GM19328 (cell line): ENCODE measurements around the gene PLA2G6.

Source experiments
- ATAC-seq: cut with Tn5 transposase; IDR thresholded peaks from one replicate; pipeline ENCODE4 v1.9.1; 2021; ENCODE audit warnings: mild to moderate bottlenecking, moderate library complexity; ENCODE audit not compliant: unreplicated experiment

PLA2G6 gene

DNA sequence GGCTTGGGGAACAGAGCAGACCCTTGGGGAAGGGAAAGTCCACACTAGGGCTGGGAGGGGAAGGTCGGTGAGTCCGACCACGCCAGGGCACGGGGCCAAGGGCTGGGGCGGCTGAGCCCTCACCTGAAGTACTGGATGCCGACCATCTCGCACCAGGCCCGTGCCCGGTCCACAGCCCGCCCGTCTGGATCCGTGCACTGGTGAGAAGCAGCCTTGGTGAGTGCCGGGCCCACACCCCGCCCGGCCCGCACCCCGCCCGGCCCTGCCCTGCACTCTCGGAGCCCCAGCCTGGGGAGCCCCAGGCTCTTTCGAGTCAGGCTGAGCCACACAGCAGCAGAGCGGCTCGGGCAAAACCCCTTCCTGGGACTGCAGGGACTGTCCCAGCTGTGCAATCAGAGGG is 69.2 kb downstream of the PLA2G6 start:
- no peak for ATAC-seq

DNA sequence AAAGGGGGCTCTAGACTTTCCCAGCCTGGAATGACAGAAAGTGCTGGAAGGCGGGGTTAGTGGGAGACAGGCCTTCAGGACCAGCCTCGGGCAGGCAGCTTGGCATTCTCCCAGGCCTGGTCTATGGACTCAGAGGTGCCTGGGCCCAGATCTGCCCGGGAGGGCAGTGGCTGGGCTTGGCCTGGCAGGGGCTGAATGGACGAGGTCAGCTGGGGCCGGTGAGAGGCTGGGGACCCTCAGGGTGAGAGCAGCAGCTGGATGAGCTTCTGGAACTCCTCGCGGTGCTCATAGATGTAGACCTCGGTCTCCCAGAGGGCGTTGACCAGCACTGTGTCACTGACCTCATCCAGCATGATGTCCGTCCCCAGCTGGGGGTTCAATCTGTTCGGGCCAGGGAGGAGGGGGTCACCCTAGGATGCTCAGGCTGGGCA is 69.7 kb downstream of the PLA2G6 start:
- ATAC-seq = no peak

DNA sequence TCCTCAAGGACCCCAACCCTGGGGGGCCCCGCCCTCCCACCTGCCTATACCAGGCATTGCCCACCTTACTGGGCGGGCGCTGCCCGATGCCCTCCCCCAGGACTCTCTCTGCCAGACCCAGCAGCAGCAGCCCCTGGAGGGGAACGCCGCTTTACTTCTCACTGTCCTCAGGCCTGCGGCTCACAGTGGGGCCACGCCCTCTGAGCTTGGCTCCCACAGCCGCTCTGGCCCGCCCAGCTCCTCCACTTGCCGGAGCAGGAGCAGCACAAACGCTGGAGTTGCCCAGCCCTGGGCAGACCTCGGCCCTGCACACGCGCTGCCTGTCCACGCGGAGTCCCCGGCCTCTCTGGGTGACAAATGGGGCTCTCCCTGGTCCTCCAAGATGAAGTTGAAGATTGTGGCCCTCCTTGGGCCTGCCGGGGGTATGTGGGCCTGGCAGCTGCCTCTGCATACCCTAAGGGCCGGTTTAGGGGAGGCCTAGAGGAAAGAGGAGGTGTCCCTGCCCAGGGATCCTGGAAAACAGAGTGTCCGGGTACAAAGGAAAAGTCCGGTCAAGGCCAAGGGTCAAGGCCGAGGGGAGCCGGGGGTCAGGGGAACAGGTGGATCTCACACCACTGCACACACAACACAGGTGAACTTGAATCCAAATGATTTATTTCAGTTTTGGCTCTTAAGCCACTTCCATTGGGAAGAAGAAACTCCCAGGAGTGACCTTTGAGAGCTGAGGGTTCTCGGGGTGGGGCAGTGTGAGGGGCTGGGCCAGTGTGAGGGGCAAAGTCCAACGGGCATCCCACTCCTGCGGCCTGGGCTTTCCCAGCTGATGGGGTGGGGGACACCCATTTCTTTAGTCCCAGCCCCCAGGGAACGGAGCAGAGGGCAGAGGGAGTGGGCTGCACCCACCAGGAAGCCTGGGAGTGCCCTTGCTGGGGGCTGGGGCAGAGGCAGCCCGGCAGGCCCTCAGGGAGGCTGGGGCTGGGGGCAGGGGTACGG is 70.5 kb downstream of the PLA2G6 start:
- no peak for ATAC-seq

DNA sequence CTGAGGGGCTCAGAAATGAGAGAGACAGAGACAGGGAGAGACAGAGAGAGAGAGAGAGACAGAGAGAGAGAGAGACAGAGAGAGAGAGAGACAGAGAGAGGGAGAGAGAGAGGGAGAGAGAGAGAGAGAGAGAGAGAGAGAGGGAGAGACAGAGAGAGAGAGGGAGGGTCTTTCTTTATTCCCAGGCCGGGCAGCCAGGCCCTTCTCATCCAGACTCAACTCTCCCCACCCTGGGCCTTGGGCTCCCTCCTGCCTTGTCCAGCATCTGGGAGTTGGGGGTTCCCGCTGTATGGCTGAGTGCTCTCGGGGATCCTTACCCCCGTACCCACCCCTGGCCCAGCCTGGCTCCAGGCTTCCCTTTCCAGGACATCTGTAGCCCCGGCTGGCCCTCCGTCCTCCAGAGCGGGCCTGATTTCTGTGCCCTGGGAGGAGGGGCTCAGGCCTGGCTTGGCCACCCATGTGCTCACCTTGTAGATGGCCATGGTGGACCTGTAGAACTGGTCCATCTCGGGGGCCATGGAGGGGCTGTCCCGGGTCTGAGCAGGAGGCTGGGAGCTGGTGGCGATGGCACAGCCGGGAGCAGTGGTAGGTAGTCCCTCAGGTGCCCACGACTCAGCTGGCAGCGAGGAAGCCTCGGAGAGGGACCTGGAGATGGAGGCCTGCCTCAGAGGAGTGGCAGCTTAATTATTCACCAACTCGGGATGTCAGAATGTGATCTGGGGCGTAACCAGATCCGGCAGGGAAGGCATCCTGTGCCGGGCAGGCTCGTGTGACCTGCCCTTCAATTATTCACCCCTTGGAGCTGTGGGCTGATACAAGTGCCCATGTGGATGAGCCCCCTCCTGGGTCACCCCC is 71.4 kb downstream of the PLA2G6 start, which contains the start of gene BAIAP2L2:
TSS of gene BAIAP2L2 (minus strand) at position 677 of the 855 bp plus-strand sequence. CDS start at position 518, 159 bp downstream.
- no peak for ATAC-seq

DNA sequence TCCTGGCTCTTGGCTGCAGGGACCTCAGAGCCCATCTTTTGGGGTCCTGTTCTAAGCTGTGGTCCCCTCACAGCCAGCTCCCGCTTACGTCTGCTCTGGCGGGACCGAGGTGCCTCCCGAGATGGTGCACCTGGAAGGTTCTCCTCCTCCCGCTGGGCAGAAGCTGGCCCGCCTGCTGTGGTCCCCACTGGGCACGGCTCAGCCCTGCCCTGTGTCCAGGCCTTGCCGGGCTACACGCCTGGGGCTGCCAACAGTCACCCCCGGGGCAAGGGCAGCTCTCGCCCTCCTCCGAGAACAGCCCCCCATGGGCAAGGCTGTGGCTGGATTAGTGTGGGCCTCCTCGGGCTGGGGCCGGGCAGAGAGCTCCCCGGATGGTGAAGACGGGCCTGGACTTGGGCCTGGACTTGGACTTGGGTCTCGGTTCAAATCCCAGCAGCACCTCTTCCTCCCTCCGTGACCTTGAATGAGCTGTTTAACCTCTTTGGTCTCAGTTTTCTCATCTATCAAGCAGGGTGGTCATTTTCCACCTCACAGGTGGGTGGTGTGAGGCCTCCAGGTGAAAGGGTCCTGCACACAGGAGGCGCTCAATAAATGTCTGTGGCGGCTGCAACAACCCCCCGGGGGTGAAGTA is 72.1 kb downstream of the PLA2G6 start:
- no peak for ATAC-seq

DNA sequence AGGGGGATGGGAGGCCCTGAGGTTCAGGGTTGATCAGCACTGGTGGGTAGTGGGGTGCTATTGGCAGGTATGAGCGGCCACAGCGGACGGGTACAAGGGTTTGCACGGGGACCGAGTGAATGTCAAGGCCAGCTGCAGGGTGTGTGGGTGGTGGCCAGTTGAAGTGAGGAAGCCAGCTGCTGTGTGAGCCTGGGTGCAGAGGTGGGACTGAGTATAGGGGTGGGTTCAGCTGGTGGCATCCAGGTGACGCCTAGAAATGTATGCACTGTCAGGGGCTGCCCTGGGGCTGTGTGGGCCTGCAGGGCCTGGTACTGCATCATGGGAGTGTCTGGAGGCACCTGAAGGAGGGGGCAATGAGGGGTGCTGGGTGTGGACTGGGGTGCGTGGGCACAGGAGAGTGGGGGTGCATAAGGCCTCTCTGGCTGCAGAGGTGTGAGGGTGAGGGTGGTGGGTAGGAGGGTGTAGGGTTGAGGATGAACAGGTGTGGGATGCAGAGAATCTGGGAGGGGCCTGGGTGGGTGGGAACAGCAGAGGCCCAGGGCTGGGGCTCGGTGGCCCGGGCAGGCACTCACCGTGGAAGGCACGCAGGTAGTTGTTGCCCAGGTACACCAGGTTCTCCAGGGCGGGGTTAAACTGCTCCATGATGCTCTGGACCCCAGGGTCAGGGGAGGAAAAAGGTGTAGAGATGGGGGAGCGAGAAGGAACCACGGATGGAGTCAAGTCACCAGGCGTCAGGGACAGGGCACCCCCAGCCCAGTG is 72.9 kb downstream of the PLA2G6 start:
- no peak for ATAC-seq

DNA sequence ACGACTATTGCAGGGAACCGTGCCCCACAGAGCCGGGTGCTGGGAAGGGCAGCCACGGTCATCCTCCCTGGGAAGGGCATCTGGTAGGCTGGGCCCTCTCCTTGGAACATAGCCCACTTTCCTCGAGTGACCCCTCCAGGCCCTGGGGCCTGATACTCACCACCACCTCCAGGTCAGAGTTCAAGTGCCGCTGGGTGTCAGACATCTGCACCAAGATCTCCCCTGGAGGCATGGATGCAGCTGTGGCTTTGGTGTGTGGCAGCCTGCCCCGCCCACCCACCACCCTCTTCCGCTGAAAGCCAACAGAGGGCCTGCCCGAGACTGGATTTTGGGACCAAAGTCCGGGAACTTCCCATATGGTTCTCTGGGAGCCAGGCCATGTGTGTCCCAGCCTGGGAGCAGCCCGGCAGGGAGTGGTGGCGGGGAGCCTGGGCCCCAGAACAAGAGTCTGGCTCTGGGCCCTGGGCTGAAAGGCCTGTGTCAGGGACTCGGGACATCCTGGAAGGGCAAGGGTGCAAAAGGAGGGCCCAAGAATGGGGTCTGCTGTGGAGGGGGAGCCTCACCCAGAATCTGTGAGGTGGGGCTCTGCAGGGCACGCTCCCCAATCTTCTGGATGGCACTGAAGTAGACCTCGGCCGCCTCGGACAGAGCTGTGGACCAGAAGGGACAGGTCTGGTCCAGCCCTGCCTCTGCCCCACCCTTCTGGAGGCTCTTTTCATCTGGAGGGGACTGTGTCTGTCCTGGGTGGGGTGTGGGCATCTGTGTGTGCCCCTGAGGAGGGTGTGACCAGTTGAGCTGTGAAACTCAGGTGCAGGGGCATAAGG is 73.7 kb downstream of the PLA2G6 start:
- ATAC-seq = no peak

DNA sequence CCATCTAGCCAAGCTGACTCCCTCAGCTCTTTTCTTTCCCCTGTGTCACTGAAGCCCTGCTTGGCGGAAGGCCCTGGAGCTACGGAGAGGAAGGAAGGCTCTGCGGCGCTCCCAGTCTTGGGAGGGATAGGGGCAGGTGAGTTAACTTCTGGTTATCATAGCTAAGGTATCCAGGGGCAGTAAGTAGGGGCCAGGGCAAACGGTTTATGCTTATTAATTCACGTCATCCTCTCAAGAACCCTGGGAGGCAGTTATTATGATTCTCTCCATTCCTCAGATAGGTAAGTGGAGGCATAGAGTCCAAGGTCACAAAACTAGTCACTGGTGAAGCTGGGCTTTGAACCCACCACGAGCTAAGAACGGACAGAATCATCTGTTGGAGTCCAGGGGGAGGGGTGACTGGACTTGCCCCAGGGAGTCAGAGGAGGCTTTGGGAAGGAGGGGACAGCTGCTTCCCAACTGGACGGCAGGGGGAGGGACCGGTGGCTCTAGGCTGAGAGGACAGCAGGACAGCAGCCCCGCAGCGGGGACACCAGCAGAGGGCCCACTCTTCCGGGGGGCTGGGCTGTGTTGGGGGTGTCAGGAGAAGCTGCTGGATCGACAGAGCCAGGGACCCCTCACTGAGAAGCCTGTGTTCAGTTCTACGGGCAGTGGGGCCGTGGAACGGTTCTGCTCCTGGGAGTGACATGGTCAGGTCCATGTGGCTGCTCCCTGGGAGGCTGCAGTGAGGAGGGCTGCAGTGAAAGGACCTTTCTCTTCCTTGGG is 74.6 kb downstream of the PLA2G6 start:
- no peak for ATAC-seq

DNA sequence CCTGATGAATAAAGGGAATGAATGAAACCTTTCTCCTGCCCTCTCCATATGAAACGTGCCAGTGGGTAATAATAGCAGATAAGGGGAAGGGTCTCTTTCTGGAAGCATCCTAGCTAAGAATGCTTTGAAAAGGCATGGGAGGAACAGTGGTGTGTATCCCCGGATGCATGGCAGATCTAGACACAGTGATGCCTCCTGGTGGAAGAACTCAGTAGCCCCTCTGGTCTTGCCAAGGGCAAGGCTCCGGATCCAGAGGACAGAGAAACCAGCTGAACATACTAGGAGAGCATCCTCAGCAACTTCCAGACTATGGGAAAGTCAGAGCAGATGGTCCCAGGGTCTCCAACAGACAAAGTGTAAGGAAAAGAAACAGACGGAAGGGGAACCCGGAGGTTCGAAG is 77.5 kb downstream of the PLA2G6 start:
- no peak for ATAC-seq

DNA sequence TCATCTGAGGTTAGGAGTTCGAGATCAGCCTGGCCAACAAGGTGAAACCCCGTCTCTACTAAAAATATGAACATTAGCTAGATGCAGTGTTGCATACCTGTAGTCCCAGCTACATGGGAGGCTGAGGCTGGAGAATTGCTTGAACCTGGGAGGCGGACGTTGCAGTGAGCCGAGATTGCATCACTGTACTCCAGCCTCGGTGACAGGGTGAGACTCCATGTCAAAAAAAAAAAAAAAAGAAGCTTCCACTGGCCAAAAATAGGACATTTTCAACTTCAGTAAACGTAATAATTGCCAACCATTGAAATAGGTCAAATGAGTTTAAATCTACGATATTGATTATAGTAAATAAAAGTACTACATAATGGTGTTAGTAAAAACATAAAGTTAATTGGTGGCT is 78.0 kb downstream of the PLA2G6 start:
- no peak for ATAC-seq

DNA sequence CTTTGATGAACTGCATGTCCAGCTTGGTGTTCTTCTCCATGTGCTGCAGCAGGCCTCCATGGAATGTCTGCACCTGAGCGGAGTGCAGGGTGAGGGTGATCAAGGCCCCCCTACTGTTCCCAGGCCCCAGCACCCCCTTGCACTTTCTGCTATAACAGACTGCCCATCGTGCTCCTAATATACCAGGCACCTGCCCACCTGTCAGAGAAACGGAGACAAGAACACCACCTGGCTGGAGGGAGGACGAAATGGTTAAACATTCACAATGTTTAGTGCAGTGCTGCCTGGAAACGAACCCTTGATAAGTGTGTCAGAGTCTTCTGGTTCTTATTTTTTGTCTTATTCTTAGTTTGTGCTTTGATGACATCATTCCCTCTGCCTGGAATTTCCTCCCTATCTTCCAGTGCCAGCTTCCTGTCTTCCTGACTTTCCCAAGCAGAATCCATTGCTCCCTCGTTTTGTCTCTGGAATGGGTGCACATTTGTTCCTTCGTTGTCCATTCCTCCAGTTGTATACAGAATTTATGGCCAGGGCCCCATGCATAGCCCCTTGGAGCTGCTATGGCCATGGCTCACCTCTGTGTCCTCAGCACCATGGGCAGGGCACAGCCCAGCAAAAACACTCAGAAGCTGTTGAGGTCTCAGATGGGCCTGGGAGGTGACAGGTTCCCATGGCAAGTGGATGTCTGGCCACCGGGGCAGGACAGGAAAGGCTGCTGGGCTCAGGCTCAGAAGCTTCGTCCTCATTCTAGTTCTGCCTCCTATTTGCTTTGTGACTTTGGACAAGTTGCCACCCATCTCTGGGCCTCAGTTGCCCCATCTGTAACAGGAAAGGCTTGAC is 83.0 kb downstream of the PLA2G6 start:
- ATAC-seq = no peak

DNA sequence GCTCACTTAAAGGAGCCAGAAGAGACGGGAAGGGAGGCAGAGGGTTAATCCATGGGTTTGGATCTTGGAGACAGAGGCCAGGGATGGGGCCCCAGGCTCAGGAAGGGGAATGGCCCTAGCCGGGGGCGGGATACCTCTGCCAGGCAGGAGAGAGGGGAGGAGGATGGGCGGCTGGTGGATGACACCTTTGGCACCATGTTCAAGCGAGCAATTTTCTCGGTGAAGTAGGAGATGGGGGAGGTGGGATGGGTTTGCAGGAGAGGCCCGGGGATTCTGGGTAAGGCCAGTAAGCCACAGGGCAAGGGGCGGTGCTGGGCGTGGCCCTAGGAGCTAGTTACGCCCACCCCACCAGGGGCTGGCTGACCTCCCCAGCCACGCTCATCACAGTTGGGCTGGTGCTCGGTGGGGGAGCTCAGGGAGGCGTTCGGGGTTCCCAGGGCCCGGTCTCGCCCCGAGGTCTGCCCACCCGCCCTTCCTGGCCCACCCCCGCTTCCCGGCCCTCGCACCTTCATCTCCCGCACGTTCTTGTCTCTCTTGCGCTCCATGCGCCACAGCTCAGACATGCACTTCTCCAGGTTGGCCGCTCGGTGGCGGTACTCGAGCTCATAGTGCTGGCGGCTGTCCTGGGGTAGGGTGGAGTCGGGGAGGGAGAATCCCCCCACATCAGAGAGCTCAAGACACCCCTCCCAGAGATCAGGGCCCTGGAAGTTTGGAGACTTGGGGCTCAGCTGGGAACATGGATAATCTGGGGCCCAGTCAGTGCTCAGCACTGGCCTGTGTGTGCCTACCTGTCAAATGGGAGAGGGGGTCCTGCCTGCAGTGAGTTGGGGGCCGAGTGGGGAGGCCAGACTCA is 83.8 kb downstream of the PLA2G6 start:
- ATAC-seq = no peak

DNA sequence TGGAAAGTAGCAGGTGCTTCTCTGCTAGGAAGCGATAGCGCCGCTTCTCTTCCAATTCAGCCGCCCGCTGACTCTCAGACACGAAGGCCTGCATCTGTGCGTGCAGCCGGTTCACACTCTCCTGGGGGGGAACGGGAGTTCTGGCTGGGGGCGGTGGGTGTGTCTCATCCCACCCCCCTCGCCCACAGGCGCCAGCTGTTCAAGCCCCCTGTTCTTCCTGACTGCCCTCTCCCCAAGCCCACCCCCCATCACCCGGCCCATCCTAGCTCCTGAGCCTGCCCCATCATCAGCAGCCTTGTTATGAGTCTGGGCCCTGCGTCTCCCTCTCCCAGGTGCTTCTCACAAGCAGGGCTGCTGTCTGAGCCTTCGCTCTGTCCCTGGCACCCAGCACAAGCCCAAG is 84.6 kb downstream of the PLA2G6 start:
- ATAC-seq = no peak

DNA sequence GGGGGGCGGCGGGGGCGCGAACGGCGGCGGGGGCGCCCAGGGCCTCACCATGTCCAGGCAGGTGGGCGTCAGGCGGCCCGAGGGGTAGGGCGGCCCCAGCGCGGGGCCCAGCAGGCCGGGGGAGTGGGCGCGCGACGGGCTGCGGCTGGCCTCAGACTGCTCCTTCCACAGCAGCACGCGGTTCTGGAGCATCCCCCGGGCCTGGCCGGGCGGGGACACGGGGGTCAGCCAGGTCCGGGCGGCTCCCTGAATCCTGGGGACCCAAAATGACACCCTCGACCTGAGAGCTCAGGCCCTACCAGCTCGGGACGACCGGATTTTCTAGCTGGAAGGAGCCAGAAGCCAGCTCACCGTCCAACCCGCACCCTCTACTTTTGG is 92.2 kb downstream of the PLA2G6 start:
- no peak for ATAC-seq

DNA sequence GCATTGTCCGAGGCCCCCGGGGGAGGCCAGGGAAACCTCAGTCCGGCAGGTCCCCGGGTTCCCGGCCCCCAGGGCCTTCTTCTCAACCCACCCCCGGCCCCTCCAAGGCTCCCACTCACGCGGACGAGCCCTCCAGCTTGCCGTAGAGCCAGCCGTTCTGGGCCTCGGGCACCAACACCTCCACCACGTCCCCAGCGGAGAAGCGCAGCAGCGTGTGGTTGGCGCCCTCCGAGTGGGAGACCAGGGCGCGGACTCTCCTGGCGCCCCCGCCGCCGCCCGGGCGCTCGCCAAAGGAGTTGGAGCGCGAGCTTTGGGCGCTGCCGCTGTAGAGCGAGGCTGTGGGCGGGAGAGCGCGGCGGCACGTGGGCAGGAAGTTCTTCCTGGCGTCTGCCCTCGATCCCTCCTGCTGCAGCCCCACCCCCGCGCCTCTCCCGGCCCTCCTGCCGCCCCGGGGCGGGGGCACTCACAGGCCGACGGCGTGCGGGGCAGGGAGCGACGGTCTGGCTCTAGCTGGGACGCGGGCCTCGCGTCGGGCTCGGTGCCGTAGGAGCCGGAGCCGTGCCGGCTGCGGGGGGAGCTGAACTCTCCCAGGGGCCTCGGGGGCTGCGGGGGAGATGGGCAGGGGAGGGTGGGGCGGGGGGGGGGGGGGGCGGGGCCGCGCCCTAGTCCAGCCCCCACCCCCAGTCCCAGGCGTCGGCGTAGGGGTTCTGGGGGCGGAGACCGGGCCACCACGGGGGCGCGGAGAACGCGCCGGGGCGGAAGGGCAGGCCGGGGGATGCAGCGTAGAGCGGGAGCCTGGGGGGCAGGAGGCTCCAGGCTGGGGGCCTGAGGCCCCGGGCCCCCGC is 92.8 kb downstream of the PLA2G6 start:
- no peak for ATAC-seq

DNA sequence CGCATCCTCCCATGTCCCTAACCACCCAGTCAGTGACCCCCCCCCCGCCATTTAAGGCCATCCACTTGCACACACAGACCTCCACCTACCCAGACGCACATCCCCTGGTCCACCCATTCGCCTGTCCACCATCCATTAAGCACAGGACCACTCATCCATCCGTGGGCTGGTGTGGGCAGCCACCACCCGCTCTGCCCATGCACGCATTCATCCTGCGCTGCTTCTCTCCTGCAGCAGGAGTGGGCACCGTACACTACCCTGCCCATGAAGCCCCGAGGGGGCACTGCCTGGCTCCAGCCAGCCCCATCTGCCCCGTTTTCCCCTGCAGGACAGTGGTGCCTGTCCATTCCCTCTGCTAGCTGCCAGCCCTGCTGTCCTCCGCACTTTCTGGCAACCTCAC is 93.8 kb downstream of the PLA2G6 start:
- no peak for ATAC-seq
